GM18505 (cell line): ENCODE results near the gene SPDYE4.

ENCODE experiments used
- ATAC-seq: cut with Tn5 transposase; IDR thresholded peaks from one replicate; pipeline ENCODE4 v1.9.1; 2021; ENCODE audit not compliant: unreplicated experiment
- POLR2A ChIP-seq: IDR thresholded peaks from 4 replicates; pipeline ENCODE4 v1.6.1; 2011; ENCODE audit warnings: borderline replicate concordance; ENCODE audit not compliant: insufficient read depth, insufficient read length; ENCODE audit errors: extremely low read depth

SPDYE4 gene

DNA sequence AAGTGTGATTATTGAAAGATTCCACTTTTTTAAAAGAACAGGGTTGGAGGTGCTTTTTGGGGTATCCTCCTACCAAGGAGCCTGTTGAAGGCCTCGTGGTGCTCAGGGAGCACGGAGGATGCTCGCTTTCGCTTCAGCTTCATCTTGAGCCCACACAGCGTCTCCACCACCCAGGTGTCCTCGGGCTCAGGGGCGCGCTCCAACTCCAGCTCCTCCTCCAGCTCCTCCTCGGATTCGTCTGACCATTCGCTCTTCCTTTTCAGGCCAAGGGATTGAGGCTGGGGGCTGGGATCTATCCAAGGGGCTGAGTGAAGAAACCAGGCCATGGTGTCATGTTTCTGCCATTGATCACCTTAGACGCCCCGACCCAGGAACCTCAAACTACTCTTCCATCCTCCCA is 1.2 kb downstream of the SPDYE4 start:
- TF ChIP-seq POLR2A: no peak
- no peak for ATAC-seq

DNA sequence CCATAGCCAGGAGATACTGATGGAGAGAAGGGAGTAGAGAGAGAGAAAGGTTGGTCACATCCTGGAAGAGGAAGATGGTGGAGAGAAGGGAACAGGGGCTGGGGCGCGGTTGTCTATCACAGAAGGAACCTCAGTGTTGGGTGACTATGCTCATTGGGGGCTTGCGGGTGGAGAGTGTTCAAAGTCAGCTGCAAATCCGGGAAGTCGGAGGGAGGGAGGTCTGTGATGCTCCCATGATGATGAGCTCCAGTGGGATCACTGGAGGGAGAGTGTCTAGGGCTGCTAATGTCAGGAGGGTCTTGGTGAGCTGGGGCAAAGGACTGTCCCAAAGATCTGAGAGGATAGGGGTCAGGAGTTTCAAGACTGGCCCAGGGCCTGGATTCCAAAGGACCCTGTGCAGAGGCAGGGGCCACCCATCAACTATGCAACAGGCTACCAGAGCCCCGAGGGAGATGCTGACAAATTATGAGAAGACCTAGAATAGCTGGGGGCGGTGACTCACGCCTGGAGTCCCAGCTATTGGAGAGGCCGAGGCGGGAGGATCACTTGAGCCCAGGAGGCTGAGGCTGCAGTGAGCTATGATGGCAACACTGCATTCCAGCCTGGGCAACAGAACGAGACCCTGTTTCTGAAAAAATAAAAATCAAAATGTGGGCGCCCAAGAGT is 2.6 kb downstream of the SPDYE4 start:
- ATAC-seq: no peak
- TF ChIP-seq POLR2A: no peak

DNA sequence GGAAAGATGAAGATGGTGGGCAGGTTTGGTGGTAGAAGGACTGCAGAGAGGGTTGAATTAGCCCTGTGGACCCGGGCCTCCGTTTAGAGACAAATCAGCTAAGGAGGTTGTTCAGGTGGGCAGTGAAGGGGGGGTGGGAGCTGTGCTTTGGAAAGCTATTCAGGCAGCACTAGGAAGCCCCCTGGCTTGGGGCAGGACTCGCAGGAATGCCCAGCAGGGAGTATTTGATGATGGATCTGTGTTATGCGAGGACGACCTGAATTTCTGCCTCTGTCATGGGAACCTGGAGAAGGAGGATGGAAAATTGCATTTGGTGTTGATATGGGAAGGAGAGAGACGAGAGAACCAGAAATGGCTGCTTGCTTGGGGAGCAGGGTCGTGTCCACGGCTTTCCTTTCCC is 3.5 kb downstream of the SPDYE4 start:
- ATAC-seq: no peak
- no peak for TF ChIP-seq POLR2A

DNA sequence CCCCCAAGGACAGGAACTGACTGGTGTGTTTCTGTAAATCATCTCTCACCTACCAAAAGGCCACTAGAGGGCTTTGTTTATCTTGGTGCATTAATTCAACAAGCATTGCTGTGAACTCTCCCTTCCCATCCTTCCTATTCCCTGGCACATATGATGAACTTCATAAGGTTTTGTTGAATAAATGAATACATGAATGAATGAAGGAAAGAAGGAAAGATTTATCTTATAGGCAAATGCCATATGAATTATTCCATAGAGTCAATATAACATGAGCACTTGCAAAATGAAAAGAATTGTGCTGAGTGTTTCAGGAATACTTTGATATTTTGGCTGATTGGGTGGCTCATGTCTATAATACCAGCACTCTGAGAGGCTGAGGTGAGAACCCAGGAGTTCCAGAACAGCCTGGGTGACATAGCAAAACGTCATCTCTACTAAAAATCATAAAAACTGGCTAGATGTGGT is 4.3 kb downstream of the SPDYE4 start:
- no peak for ATAC-seq
- no peak for TF ChIP-seq POLR2A

GRCh38 chr17:8753136-8753975 is 5.0 kb downstream of the SPDYE4 start:
- no peak for TF ChIP-seq POLR2A
- ATAC-seq: no peak

GRCh38 chr17:8749616-8750015 is 8.7 kb downstream of the SPDYE4 start:
- no peak for ATAC-seq
- no peak for TF ChIP-seq POLR2A

GRCh38 chr17:8747742-8748141 is 10.6 kb downstream of the SPDYE4 start:
- no peak for ATAC-seq
- TF ChIP-seq POLR2A: no peak

GRCh38 chr17:8746501-8747236 is 11.7 kb downstream of the SPDYE4 start:
- no peak for ATAC-seq
- no peak for TF ChIP-seq POLR2A

DNA sequence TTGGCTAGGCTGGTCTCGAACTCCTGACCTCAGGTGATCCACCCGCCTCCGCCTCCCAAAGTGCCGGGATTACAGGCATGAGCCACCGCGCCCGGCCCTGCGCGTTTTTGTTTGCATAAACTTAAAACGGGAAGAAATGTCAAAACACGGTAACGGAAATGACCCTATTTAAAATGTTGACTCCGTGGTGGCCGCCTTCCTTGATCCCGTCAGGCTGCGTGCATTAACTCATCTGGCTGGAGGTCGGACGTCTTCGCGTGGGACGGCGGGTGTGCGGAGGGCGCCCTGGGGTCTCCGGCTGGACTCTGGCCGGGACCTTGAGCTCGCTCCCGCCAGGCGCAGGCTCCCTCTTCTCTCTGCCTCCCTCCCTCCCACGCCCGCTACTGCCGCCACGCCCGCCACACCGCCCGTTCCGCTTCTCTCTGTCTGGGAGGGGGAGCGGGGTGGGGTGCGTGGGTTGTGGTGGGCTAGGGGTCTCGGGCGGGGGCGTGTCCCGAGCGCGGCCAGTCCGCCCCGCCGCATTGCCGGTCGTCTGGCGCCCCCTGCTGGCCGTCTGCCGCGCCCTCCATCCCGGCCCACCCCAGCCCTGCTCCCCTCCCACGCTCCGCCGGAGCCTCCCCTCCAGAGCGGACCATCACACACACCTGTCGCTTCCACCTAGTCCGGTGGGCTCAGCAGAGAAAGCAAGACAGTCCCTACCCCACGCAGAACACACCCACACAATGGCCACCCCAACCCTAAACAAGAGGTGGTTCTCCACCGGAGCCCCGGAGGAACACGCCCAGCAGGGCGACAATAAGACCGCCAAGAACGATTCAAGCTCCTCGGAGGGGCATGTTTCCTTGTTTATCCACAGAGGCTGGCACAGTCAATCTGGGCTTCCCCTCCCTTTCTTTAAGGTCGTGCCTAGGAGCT is 12.5 kb downstream of the SPDYE4 start:
- TF ChIP-seq POLR2A: no peak
- peak; percentile 62 for ATAC-seq

DNA sequence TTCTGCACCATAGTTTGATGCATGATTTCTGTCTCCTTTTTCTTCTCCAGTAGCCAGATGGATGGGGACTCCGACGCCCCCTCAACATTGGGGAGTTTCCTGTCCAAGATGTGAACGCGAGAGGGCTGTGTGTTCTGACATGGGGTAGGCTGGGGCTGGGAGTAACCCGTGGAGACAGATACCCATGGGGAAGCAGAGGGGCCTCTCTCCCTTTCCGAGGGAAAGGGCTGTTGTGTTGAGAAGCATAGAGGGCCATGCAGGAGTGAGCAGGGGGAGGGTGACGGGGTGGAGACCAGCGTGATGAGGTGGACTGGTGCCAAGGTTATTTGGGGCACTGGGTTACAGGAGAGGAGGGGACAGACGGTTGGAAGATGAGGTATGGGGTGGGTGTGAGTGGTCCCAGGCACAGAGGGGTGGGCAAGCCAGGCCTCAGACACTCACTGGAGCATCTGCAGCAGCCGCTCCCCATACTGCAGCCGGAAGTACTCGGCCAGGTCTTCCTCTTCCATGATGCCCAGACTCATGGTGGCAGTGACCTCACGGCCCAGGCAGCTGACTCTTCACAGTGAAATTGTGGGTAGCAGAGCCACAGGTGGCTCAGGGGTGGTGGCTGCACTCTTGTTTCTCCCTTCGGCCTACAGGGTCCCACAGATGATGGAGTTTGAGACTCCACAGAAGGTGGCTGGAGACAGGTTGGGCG is 14.1 kb downstream of the SPDYE4 start:
- TF ChIP-seq POLR2A: no peak
- no peak for ATAC-seq

DNA sequence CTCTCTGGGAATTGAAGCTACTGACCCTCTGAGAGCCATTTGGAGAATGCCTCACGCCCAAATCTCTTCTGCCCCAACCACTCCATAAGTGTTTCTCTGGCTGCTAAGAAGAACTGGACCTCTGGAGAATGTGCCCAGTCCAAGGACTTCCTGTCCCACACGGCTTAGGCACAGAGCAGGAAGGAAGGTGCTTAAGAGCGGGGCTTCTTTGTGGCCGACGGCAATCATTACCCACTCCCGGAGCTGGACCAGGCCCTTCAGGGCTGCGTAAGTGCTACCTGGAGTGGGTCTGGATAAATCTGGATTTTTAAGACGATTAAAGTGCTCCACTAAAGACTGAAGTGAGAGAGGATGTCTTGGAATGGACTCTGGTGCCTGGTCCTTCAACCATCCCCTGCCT is 15.5 kb downstream of the SPDYE4 start:
- no peak for TF ChIP-seq POLR2A
- ATAC-seq: no peak

GRCh38 chr17:8742274-8742673 is 16.1 kb downstream of the SPDYE4 start:
- no peak for TF ChIP-seq POLR2A
- ATAC-seq: no peak
